Left colon (tissue), 2 donors: ENCODE data around the gene CDK11B. TPM values are rescaled to one million over a fixed set of nuclear protein-coding genes. Genes with fewer than 3 reads are reported as not detected.
A peak's percentile ranks its signal among the peaks of the same experiment; 100 is the strongest.
"Not testable (repeated sequence)": the region's sequence is repeated elsewhere in the genome, so short reads cannot be mapped to it uniquely, and the experiment has no call there.

ENCODE experiments used
- ATAC-seq: fragments of 200-7000 bp; cut with Tn5 transposase; one replicate; pipeline ENCODE4 v1.9.1; 2020; ENCODE audit warnings: mild to moderate bottlenecking, moderate library complexity
- DNase-seq, 2 donors: peaks; one replicate each; pipeline ENCODE4 v3.0.0-alpha.2; 2020
- intact Hi-C, 2 donors: fragments of 100-400 bp; cut with DNase I in 1 of 2; cut with micrococcal nuclease in 1 of 2; formaldehyde crosslinking; loops; one replicate each; pipeline versions ENCODE4 v1.11.2 to v1.14.0; 2022; cut with DNase I, micrococcal nuclease
- total RNA-seq, 2 donors: library from RNA; stranded (reverse); fragmentation: NEBNext Ultra II Directional; extraction: Animal tissue kit (Norgen Biotek cat#: 25700); gene quantifications; one replicate each; pipeline ENCODE4 v1.2.1, GENCODE V29; 2021
- donor health status: DM: no; HTN: no; CAD: no.
- donor health status: DM: yes; HTN: yes; CAD: no.

Gene CDK11B
- total RNA-seq, 2 donors from 2014 or later = 29.6 to 37.0 TPM

GRCh38 chr1:1595341-1595740 lies 63.5 kb downstream of the CDK11B start:
- ATAC-seq, DNase-seq, intact Hi-C loops: not testable (repeated sequence)

DNA sequence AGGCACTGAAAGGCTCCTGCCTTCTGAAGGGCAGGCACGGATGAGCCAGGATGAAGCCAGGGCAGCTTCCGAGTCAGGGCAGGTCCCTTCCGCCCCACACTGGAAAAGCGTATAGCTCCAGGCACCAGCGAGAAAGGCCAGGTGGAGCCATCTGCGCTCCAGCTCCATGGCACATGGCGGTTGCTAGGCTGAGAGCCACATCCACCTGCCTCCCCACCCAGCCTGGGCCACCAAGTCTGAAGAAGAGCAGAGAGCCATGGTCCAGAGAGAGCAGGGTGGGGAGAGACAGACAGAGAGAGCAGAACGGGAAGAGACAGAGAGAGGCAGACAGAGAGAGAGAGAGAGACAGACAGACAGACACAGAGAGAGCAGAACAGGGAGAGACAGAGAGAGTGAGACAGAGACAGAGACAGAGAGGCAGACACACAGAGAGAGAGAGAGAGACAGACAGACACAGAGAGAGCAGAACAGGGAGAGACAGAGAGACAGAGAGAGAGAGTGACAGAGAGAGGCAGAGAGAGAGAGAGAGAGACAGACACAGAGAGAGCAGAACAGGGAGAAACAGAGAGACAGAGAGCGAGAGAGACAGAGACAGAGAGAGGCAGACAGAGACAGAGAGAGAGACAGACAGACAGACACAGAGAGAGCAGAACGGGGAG lies 64.1 kb downstream of the CDK11B start:
- DNase-seq (no peak), ATAC-seq (peak; percentile 19)
- intact Hi-C loops = no loop called here

- DNase-seq (no peak), ATAC-seq (no peak)
- intact Hi-C loops = no loop called here
These were observed 64.8 kb downstream of the CDK11B start for GRCh38 chr1:1593834-1594601.

GRCh38 chr1:1591452-1591851 lies 67.4 kb downstream of the CDK11B start:
- ATAC-seq (no peak), DNase-seq (no peak)
- intact Hi-C loops = no loop called here

Other genes with a start within 250 kb of the CDK11B start
- gene ANKRD65, start 237.7 kb downstream of the CDK11B start, total RNA-seq = 1 to 10 TPM in 1 of 2 donors, under 1 TPM in 1; 0.76 to 2.7 TPM
- gene VWA1, start 223.3 kb downstream of the CDK11B start, total RNA-seq = 10 to 100 TPM; 40.1 to 81.5 TPM
- gene ATAD3C, start 209.3 kb downstream of the CDK11B start, total RNA-seq = under 1 TPM; 0.49 to 0.87 TPM
- 10 to 100 TPM; 15.2 to 16.4 TPM for gene ATAD3B, start 187.2 kb downstream of the CDK11B start, total RNA-seq
- 10 to 100 TPM; 20.7 to 29.6 TPM for gene ATAD3A, start 146.8 kb downstream of the CDK11B start, total RNA-seq
- gene TMEM240, start 118.4 kb downstream of the CDK11B start, total RNA-seq = 1 to 10 TPM in 1 of 2 donors, under 1 TPM in 1; 0.67 to 2.6 TPM
- gene SSU72, start 84.1 kb downstream of the CDK11B start, total RNA-seq = 100 to 1,000 TPM; 118 to 130 TPM
- gene FNDC10, start 58.9 kb downstream of the CDK11B start, total RNA-seq = 1 to 10 TPM; 3.1 to 3.3 TPM
- gene MIB2, start 43.5 kb downstream of the CDK11B start, total RNA-seq = 10 to 100 TPM; 84.8 to 86.1 TPM
- 1 to 10 TPM; 1.2 to 7.2 TPM for gene MMP23B, start 26.8 kb downstream of the CDK11B start, total RNA-seq
- 10 to 100 TPM; 39.0 to 57.0 TPM for gene SLC35E2B, start 33.8 kb upstream of the CDK11B start, total RNA-seq
- 10 to 100 TPM; 66.4 to 72.3 TPM for gene CDK11A, start 65.4 kb upstream of the CDK11B start, total RNA-seq
- 100 to 1,000 TPM; 141 to 156 TPM for gene NADK, start 119.5 kb upstream of the CDK11B start, total RNA-seq
- 100 to 1,000 TPM; 308 to 326 TPM for gene GNB1, start 232.1 kb upstream of the CDK11B start, total RNA-seq